ENCODE results near the gene RGS12.

The RGS12 gene

GRCh38 chr4:3317656-3318211, 24.9 kb downstream of the RGS12 start:
- Mint-ChIP-seq H3K27me3 (peaks cover 7% of the 10 kb centered on the region), H3K4me3 (no peak overlapping the region), H3K9me3 (no peaks in the 10 kb centered on the region), H3K4me1 (no peaks in the 10 kb centered on the region), H3K27ac (no peak overlapping the region)
- no peak for ATAC-seq
- no peak for DNase-seq

GRCh38 chr4:3318561-3319021, 25.8 kb downstream of the RGS12 start:
- ATAC-seq (no peak), DNase-seq (peak in 1 of 2 donors; percentile 4)
- H3K27me3 Mint-ChIP-seq: peaks cover 7% of the 10 kb centered on the region
- no peak overlapping the region for H3K4me3 Mint-ChIP-seq
- peak overlapping the region in 1 of 2 donors; percentile 33 for H3K27ac Mint-ChIP-seq
- no peaks in the 10 kb centered on the region for H3K4me1 Mint-ChIP-seq
- no peaks in the 10 kb centered on the region for H3K9me3 Mint-ChIP-seq

GRCh38 chr4:3320361-3321023, 27.7 kb downstream of the RGS12 start:
- Mint-ChIP-seq H3K9me3 (no peaks in the 10 kb centered on the region), H3K4me1 (no peaks in the 10 kb centered on the region), H3K4me3 (no peak overlapping the region), H3K27ac (no peak overlapping the region), H3K27me3 (peaks cover 7% of the 10 kb centered on the region)
- DNase-seq (no peak), ATAC-seq (no peak)

GRCh38 chr4:3321295-3321889, 28.6 kb downstream of the RGS12 start:
- Mint-ChIP-seq H3K27ac (no peak overlapping the region), H3K9me3 (no peaks in the 10 kb centered on the region), H3K4me1 (no peaks in the 10 kb centered on the region), H3K27me3 (peaks cover 7% of the 10 kb centered on the region), H3K4me3 (no peak overlapping the region)
- DNase-seq (no peak), ATAC-seq (no peak)

GRCh38 chr4:3322059-3322550, 29.3 kb downstream of the RGS12 start:
- Mint-ChIP-seq H3K4me1 (no peaks in the 10 kb centered on the region), H3K9me3 (no peaks in the 10 kb centered on the region), H3K27ac (no peak overlapping the region), H3K27me3 (peaks cover 7% of the 10 kb centered on the region), H3K4me3 (no peak overlapping the region)
- ATAC-seq (no peak), DNase-seq (peak in 1 of 2 donors; percentile 1)

GRCh38 chr4:3323071-3323481, 30.3 kb downstream of the RGS12 start:
- Mint-ChIP-seq H3K9me3 (no peaks in the 10 kb centered on the region), H3K27ac (no peak overlapping the region), H3K4me3 (no peak overlapping the region), H3K27me3 (peaks cover 7% of the 10 kb centered on the region), H3K4me1 (no peaks in the 10 kb centered on the region)
- DNase-seq (peak in 1 of 2 donors; percentile 5), ATAC-seq (no peak)

- Mint-ChIP-seq H3K4me3 (no peak overlapping the region), H3K27ac (no peak overlapping the region), H3K27me3 (peaks cover 7% of the 10 kb centered on the region), H3K4me1 (no peaks in the 10 kb centered on the region), H3K9me3 (no peaks in the 10 kb centered on the region)
- ATAC-seq (no peak), DNase-seq (peak in 1 of 2 donors; percentile 6)
Observed at GRCh38 chr4:3324093-3324815, 31.4 kb downstream of the RGS12 start.

- H3K27ac Mint-ChIP-seq: no peak overlapping the region
- no peaks in the 10 kb centered on the region for H3K9me3 Mint-ChIP-seq
- DNase-seq: peak in 1 of 2 donors; percentile 3
- no peak for ATAC-seq
- H3K27me3 Mint-ChIP-seq: no peaks in the 10 kb centered on the region
- no peak overlapping the region for H3K4me3 Mint-ChIP-seq
- no peaks in the 10 kb centered on the region for H3K4me1 Mint-ChIP-seq
Observed at GRCh38 chr4:3328814-3329663, 36.2 kb downstream of the RGS12 start.

GRCh38 chr4:3329887-3330286, 37.1 kb downstream of the RGS12 start:
- H3K27me3 Mint-ChIP-seq: no peaks in the 10 kb centered on the region

GRCh38 chr4:3330707-3331106, 37.9 kb downstream of the RGS12 start:
- no peak for ATAC-seq
- DNase-seq: peak in 1 of 2 donors; percentile 2
- H3K9me3 Mint-ChIP-seq: no peaks in the 10 kb centered on the region
- H3K4me1 Mint-ChIP-seq: no peaks in the 10 kb centered on the region
- no peak overlapping the region for H3K4me3 Mint-ChIP-seq
- H3K27ac Mint-ChIP-seq: peak overlapping the region in 1 of 2 donors; percentile 50
- no peaks in the 10 kb centered on the region for H3K27me3 Mint-ChIP-seq

More at GRCh38 chr4:3329887-3330286, 37.1 kb downstream of the RGS12 start:
- H3K4me3 Mint-ChIP-seq: no peak overlapping the region
- H3K27ac Mint-ChIP-seq: peak overlapping the region in 1 of 2 donors; percentile 36
- H3K4me1 Mint-ChIP-seq: no peaks in the 10 kb centered on the region
- H3K9me3 Mint-ChIP-seq: no peaks in the 10 kb centered on the region
- ATAC-seq (no peak), DNase-seq (peak in 1 of 2 donors; percentile 1)

- Mint-ChIP-seq H3K4me3 (no peak overlapping the region), H3K4me1 (no peaks in the 10 kb centered on the region), H3K27me3 (no peaks in the 10 kb centered on the region), H3K27ac (peak overlapping the region in 1 of 2 donors; percentile 81), H3K9me3 (no peaks in the 10 kb centered on the region)
- DNase-seq (peak in 1 of 2 donors; percentile 2), ATAC-seq (no peak)
Observed at GRCh38 chr4:3331511-3332394, 38.9 kb downstream of the RGS12 start.

- no peak overlapping the region for H3K27ac Mint-ChIP-seq
- DNase-seq (no peak), ATAC-seq (no peak)
- no peaks in the 10 kb centered on the region for H3K4me1 Mint-ChIP-seq
- no peaks in the 10 kb centered on the region for H3K9me3 Mint-ChIP-seq
- no peaks in the 10 kb centered on the region for H3K27me3 Mint-ChIP-seq
- H3K4me3 Mint-ChIP-seq: no peak overlapping the region
Observed at GRCh38 chr4:3332498-3332897, 39.7 kb downstream of the RGS12 start.

GRCh38 chr4:3334316-3334715, 41.5 kb downstream of the RGS12 start:
- H3K27ac Mint-ChIP-seq: no peak overlapping the region

GRCh38 chr4:3335385-3335784, 42.6 kb downstream of the RGS12 start:
- no peak for ATAC-seq
- Mint-ChIP-seq H3K9me3 (no peaks in the 10 kb centered on the region), H3K27ac (no peak overlapping the region), H3K4me3 (no peak overlapping the region), H3K27me3 (no peaks in the 10 kb centered on the region), H3K4me1 (peaks cover 6% of the 10 kb centered on the region)
- no peak for DNase-seq

More at GRCh38 chr4:3334316-3334715, 41.5 kb downstream of the RGS12 start:
- H3K9me3 Mint-ChIP-seq: no peaks in the 10 kb centered on the region
- H3K4me1 Mint-ChIP-seq: no peaks in the 10 kb centered on the region
- H3K27me3 Mint-ChIP-seq: no peaks in the 10 kb centered on the region
- DNase-seq (no peak), ATAC-seq (no peak)
- H3K4me3 Mint-ChIP-seq: no peak overlapping the region
